ENCODE data around the gene RAB13.
A peak's percentile ranks its signal among the peaks of the same experiment; 100 is the strongest.

RAB13 gene

DNA sequence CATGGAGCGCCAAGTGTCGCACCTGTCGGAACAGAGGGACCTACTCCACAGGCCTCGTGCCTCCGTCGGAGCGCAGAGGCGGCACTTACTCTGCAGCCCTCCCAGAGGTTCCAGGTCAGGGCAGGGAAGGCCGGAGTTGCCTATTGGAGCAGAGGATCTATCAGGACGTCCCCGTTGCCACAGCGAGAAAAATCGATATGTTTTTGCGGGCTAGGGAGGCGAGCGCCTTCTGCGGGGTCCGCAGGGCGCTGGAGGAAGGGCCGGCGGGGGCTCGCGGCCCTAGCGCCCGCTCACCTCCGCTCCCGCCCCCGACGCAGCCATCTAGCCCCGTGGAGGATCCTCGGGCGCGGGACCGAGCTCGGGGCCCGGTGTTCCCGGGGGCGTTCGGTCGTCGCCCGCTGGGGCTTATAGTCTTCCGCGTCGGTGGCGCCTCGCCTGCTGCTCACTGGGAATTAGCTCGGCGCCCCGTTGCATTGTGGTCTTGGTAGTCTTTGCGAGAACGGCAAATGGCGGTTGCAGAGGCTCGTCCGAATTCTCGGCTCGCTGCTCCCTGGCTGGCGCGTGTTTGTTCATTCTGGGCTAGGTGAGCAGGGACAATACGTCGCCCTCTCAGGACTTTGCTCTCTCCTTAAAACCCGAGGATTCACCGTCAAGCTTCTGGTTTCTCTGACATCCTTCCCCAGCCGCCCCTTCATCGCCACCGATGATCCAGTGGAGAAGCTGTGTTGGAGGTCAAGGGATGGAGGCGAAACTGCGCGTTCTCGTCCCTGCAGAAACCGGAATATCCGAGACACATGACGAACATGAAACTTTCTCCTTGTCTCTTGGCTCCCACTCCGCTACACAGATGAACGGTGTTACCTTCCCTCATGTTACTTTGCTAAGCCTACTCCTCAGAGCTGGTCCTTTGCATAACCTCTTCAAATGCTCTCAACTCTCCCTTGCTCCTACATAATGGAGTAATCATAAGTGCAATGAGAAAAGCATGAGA, 8.6 kb downstream of the RAB13 start, which contains the start of gene JTB:
JTB (minus strand) TSS at position 425 of the 991 bp plus-strand sequence; CDS start at position 3, 422 bp downstream.
- DNase-seq, result peak; percentile 92

DNA sequence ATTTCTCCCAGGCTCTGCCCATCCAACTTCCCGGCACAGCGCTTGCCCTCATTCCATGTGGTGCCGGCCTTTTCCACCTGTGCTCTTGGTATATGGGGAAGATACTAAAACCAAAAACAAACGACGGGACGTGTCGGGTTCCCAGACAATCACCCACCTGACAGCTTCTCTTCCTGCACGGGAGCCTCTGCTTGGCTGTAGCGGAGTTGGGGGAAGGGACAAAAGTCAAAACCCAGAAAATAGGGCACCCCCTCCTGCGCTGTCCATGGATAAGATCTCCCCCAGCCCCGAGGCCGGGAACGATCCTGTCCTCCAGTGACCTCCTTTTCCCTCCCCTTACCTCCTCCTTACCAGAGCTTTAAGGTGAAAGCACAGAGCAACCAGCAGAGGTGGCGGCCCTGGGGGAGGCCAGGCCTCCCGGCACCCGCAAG, 9.3 kb downstream of the RAB13 start:
- DNase-seq, result no peak

DNA sequence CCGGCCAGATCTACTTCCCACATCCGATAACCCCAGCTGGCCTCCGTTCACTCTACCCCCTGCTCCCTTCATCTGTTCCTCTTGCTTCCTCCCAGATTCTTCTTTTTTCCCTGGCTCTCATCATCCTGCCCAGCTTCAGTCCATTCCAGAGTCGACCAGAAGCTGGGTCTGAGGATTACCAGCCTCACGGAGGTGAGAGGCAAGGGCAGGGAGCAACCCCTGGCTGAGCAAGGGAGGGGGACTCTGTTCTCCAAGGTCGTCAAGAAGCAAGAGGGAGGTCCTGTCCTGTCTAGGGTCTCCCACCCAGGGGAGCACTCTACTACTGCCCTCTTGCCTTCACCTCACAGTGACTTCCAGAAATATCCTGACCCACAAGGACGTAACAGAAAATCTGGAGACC, 12.6 kb downstream of the RAB13 start:
- no peak for DNase-seq

DNA sequence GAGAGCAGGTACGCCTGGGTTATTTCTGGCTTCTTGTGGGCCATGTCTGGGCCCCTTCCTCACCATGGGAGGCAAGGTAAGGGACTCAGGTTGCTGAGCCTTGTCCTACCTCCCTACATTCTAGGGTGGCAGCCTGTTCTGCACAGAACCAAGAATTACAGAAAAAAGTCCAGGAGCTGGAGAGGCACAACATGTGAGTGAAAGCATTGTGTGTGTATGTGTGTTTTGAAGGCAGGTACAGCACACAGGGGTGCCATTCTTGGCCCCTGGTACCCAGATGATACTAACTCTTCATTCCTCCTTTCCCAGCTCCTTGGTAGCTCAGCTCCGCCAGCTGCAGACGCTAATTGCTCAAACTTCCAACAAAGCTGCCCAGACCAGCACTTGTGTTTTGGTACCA, 13.1 kb downstream of the RAB13 start:
- DNase-seq, result no peak

DNA sequence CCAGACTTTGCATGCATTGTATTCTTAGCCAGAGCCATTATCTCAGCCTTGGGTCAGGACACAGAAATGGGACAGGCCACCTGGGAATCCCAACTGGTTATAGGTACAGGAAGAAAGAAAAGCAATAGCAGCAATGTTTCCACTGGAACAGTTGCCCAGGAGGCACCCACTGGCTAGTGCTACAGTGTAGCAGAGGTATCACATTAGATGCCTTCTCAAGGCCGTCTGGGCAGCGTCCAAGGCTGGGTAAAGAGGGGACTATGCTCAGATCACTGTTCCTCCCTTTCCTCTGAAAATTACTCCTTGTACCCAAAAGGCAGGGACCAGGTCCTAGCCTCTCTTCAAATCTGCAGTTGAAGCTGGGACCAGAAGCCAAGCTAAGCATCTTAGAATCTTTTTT, 15.8 kb downstream of the RAB13 start:
- no peak for DNase-seq

DNA sequence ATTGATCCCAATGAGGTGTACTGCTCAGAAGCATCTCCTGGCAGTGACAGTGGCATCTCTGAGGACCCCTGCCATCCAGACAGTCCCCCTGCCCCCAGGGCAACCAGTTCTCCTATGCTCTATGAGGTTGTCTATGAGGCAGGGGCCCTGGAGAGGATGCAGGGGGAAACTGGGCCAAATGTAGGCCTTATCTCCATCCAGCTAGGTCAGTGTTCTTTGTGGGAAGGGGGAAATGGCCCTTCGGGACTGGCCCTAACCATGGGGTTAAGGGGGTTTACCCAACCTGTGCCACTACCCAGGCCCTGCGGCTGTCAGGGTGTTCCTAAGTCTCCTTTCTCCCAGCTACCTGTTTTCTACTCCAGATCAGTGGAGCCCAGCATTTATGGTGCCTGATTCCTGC, 17.2 kb downstream of the RAB13 start:
- DNase-seq, result no peak

DNA sequence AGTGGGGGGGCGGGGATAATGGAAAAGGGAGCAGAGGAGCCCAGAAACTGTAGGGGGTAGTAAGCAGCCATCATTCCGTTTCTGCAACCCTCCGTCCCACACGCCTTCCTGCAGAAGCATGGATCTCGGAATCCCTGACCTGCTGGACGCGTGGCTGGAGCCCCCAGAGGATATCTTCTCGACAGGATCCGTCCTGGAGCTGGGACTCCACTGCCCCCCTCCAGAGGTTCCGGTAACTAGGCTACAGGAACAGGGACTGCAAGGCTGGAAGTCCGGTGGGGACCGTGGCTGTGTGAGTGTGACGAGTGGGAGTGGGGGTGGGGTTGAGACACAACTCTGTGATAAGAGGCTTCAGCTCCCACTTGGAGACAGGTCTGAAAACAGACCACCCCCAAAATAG, 17.7 kb downstream of the RAB13 start:
- no peak for DNase-seq

DNA sequence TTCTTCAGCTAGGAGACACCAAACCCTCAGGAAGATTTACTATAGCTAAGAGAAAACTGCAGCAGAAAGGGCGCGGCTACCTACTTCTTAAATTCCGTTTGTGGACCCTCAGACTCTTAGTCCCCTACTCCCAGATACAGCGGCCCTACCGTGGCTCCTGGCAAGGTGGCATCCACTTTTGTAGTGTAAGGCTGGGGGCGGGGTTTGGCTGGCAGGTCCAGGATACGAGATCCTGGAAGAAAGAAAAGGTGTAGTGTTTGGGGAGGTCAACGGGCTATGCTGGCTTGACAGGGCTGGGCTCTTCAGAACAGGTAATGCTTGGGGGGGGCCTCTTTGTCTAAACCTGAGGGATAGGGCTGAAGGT, 18.2 kb downstream of the RAB13 start:
- DNase-seq, result no peak

DNA sequence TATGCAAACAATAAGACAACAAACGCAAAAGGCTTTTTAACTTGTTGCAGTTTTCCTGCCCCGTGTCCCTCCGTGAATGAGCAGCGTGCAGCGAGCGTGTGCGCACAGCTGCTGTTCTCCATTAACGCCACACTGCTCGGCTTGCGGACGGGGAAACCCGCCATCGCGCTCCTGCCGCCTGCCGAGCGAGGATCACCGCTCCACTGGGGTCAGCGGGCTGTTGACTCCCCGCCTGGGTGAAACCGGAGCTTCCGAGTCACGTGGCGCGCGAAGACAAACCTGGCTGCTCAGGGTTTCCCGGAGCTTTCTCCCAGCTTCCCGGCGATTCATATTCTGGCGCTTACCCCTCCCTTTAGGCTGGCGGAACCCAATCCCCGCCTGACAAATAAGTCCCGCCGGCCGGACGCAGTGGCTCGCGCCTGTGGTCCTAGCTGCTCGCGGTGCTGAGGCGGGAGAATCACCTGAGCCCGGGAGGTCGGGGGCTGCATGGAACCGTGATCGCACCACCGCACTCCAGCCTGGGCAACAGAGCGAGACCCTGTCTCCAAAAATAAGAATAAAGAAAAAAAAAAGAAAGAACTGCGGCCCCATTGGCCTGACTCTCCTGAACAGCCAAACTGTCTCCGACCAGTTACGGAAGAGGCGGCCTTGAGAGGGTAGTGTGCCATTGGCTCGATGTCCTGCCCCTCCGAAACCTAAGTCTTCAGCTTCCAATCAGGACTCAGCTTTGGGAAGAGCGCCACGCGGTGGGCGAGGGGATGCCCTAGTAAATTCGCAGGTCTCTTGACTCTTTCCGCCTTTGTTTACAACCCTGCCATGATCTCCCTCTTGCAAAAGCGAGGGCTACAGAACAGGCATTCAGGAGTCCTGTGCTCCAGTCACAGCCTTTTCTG, 18.8 kb downstream of the RAB13 start, which contains the start of gene CREB3L4:
CREB3L4 (plus strand) TSS at position 796 of the 893 bp plus-strand sequence. CDS start 624 bp downstream, outside the sequence.
- peak; percentile 94 for DNase-seq

DNA sequence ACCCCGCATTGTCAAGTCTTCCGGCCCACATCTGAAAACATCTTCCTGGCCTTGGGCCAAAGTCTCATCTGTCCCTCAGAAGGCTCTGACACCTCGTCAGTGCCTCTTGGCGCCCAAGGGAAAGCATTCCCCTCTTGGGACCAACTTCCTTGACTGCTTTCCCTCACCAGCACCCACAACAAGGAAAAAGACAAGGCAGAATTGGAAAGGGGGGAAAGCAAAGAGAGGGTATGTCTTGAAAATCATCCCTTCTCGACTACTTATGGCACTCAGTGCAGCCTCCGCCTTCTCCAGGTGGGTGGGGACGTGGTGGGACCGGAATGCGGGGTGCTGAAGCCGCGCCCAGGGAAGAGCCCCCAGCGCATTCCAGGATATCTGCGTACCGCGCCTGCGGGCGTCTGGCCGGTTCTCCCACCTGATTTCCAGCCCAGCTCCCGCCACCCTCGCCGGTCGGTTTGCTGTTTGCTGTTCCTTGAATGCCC, 22.2 kb downstream of the RAB13 start:
- DNase-seq, result no peak

DNA sequence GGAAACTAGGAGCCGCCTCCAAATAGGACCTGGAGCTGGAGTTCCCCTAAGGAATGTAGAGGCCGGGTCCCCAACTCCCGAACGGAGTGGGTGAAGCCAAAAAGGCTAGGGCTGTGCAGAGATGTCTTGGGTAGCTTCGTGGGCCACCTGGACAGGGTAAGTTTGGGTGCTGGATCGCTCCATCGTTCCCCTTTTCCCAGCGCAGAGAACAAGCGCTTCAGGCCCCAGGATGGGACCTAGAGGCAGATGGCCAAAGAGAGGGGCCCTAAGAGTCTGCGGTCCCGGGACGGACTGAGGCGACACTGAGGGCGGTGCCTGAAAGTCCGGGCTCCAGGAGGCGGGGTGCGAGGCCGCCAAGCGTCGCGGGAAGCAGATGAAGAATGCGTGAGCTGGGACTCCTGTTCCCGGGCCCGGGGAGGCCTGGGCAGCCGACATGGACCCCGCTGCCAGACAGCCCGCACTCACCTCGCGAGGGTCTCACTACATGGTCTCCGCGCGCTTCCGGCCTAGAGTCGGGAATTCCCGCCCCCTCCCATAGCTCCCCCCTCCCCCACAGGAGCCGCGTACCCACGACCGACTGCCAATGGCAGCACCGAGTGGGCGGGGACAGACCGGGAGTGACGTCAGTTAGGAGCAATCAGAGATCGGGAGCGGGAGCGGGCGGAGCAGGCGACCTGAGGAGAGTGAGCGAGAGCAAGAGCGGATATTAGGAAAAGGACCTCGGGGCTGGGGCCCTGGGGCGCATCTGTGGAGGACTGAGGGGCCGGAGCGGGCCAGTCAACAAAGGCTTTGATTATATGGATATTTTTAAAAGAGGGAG, 22.9 kb downstream of the RAB13 start, which contains the start of gene SLC39A1:
SLC39A1 (minus strand) TSS at position 508 of the 820 bp plus-strand sequence. CDS start 822 bp downstream, outside the sequence.
- DNase-seq, result peak; percentile 98

DNA sequence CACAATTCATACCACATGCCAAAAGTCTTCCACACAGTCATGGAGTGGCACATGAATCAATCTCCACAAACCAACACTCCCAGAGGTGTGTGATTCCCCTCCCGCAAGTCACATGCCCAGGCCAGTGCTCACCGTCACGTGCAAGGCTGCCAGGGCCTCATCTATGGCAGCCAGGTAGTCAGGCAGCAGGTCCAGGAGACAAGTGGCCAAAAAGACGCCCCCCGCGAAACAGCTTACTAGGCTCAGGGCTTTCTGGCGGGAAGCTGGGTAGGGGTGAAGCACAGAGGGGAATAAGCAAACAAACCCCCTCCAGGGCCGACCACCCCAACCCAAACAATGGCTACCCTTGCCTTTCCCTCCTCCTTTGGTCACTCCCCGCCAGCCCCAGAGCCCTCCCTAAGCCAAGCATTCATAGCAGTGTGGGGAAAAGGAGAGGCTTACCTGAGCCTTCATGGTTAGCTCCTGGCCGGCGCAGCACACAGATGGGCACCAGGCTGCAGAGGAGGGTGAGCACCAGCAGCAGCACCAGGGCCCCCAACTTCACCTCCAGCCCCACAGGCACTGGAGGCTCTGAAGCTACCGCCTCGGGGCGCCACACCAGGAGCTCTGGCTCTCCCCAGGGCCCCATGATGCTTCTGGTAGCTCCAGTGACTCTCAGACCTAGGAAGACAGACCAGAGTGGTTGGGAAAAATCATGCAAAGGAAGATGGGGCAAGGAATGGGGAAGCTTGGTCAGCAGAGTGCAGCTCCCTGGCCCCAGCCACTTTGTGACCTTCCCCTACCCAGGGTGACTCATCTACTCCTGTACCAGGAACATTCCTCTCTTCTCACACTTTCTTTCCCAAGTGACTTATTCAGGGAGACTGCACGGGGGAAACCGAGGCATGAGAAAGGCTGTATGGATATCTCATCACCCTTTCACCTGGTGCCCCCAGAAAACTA, 23.8 kb downstream of the RAB13 start:
- no peak for DNase-seq

DNA sequence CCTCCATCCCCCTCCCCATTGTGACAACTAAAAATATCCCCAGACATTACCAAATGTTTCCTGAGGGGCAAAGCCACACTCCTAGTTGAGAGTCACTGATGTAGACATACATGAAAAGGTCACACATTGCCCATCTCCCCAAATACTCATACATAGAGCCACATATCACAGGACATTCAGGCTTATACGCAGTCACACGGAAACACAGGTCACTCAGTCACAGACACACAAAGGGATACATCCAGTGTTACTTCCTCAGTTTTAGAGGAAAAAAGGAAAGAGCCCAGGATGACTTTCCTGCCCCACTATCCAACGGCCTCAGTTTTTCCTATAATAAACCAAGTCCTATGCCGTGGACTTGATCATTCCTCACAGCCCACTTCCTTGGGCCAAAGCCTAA, 24.7 kb downstream of the RAB13 start:
- DNase-seq, result no peak

DNA sequence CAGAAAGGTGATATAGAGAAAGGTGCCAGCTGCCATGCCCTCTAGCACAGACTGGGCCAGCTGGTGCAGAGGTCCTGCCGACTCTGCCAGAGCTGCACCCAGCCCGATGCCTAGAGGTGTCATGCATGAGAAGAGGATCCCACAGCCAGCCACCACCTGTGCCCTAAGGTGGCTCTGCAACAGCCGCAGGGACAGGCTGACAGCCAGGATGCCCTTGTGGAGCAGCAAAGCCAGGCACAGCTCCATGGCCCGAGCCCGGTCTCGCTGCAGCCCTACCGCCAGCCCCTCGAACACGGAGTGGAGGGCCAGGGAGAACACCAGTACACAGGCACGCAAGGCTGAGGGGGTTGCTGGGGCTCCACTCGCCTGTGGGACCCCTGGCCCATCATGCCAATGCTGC, 25.9 kb downstream of the RAB13 start:
- no peak for DNase-seq

DNA sequence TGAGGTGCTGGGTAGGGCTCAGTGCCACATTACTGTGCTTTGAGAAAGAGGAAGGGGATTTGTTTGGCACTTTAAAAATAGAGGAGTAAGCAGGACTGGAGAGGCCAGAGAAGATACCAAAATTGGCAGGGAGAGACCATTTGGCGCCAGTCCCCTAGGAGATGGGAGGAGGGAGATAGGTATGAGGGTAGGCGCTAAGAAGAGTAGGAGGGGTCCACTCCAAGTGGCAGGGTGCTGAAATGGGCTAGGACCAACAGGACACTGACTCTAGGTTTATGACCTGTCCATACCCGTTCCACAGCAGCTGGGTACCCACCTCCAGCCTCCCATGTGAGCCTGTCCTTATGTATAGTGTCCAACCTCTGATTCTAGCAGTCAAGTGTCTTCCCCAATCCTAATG, 26.7 kb downstream of the RAB13 start:
- DNase-seq, result no peak

DNA sequence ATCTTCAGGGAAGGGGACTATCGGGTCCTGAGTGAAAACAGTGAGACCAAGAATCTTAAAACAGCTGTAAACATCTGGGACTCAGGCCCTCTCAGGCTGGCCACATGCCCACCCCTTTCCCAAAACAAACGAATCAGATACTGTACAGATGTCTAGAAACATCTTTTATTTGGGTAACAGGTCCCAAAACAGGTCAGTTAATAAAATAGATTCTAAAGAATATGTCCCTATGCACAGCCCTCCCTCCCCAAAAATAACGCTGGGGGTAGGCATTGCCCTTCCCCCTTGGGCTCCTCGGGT, 27.2 kb downstream of the RAB13 start:
- no peak for DNase-seq

DNA sequence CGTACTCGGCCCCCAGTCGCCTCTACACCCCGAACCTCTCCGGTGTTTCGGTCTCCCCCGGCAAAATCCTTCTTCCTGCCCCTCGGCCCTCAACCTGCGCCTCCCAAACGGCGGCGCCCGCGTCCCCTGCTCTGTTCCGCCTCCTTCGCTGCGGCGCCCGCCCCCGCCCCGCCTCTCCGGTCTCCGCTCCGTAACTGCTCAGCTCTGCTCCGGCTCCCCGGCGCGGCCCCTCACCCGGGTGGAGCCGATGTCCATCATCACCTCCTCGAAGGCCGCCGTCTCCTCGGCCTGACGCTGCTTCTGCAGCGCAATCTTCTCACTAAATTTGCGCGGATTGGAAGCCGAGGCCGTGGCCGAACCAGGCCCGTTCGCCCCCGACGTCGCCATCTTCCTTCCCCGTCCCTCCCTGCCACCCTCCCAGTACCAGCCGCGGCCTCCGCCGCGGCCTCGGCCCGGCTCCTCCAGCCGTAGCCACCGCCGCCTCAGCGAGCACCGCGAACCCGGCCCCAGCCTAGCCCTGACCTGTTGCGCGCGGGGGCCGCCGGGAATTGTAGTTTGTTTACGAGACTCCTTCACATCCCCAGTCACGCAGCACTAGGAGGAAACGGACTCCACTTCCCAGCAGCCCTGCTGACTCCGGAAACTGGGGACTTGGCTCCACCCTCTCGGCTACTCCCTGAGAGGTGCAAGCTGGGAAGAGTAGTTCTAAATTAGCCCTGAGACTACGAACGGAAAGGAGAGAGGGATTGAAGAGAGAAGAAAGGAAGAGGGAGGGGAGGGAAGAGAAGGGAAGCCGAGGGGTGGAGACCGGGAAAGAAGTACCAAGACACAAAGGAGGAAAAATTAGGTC, 27.8 kb downstream of the RAB13 start, which contains the start of gene CRTC2:
CRTC2 (minus strand) TSS at position 502 of the 850 bp plus-strand sequence; CDS start at position 387, 115 bp downstream.
- peak; percentile 99 for DNase-seq

DNA sequence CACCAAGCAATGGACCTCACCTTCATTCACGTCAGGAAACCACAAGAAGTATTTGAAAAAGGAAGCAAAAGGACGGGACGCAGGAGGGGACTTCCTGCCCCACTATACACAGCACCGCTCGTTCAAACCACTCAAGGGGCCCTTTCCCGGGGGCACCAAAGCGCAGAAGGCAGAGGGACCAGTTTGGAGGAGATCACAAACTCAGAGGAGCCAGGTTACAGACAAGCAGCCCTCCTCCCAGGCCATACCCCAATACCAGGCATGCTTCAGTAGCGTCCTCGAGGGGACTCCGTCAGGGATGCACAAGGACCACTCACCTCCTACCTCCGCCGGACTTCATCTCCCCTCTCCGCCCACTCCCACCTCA, 28.4 kb downstream of the RAB13 start:
- DNase-seq, result peak; percentile 48

DNA sequence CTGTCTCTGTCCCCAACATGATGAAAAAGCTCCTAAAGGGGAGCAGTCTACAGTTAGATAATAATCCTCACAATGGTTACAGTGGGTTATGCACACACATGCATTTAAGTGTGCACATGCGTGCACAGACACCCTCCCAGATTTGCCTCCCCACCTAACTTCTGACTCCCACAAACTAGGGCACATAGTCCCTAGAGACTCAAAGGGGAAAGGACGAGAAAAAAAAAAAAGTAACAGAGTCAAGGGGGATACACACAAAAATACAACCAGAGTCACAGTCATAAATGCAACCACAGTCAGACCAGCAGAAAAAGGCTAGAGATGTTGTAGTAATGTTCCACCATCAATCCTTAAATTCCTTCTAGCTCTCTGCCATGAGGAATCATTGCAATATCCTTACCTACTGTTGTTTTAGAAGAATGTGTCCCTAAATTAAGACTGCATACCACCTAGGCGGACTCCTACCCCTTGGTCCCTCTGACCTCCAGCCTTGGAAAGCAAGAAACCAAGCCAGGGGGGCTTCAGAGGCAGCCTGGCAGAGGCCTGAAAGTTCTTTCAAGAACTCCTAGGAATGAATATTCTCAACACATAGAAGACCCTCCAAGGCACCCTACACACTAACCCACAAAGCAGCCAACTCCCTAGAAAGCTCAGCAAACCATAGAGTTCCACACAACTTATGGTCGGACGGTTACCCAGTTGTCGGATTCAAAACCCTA, 29.0 kb downstream of the RAB13 start:
- DNase-seq, result no peak

Measured in activated CD4-positive, alpha-beta T cell treated with anti-CD3 and anti-CD28 coated beads, Interleukin-2, Interleukin-6, amounts not matched to agents 100 ng/mL and 50 ng/mL, durations not matched to agents 16 hours and 8 hours (primary cell).